Memory B cell (primary cell): ENCODE results near the gene ARRB2.
A peak's percentile ranks its signal among the peaks of the same experiment; 100 is the strongest.

ENCODE experiments used
- ATAC-seq: fragments of 150-1000 bp; cut with Tn5 transposase; 2 replicates; pipeline ENCODE4 v1.10.0; 2021; ENCODE audit warnings: low read depth, mild to moderate bottlenecking, moderate library complexity
- DNase-seq, 2 donors: peaks; one replicate each; pipeline ENCODE4 v3.0.0; 2022; ENCODE audit warnings: low spot score in 2 of 2
- H3K27ac Mint-ChIP-seq: one replicate; pipeline ENCODE4 v1.8.0; 2022; ENCODE audit warnings: mild to moderate bottlenecking, moderate library complexity, mixed read lengths
- H3K27me3 Mint-ChIP-seq: one replicate; pipeline ENCODE4 v1.8.0; 2022; ENCODE audit warnings: mixed read lengths
- H3K36me3 Mint-ChIP-seq: one replicate; pipeline ENCODE4 v1.8.0; 2022; ENCODE audit warnings: mild to moderate bottlenecking, mixed read lengths
- H3K4me1 Mint-ChIP-seq: one replicate; pipeline ENCODE4 v1.8.0; 2022; ENCODE audit warnings: mixed read lengths
- H3K4me3 Mint-ChIP-seq: one replicate; pipeline ENCODE4 v1.8.0; 2022; ENCODE audit warnings: mild to moderate bottlenecking, moderate library complexity, mixed read lengths
- H3K9me3 Mint-ChIP-seq: one replicate; pipeline ENCODE4 v1.8.0; 2022; ENCODE audit warnings: mixed read lengths

Gene ARRB2

GRCh38 chr17:4722678-4723240, 12.3 kb downstream of the ARRB2 start:
- Mint-ChIP-seq H3K27me3 (no peaks in the 10 kb centered on the region), H3K4me3 (no peak overlapping the region), H3K36me3 (peaks cover 13% of the 10 kb centered on the region), H3K27ac (peak overlapping the region; percentile 81), H3K4me1 (peaks cover 11% of the 10 kb centered on the region), H3K9me3 (no peaks in the 10 kb centered on the region)
- DNase-seq (no peak), ATAC-seq (no peak)

GRCh38 chr17:4724650-4725049, 14.2 kb downstream of the ARRB2 start:
- ATAC-seq: no peak
- H3K36me3 Mint-ChIP-seq: peaks cover 3% of the 10 kb centered on the region
- DNase-seq: no peak
- H3K27ac Mint-ChIP-seq: no peak overlapping the region
- no peaks in the 10 kb centered on the region for H3K9me3 Mint-ChIP-seq
- H3K4me1 Mint-ChIP-seq: peaks cover 11% of the 10 kb centered on the region
- H3K4me3 Mint-ChIP-seq: no peak overlapping the region
- no peaks in the 10 kb centered on the region for H3K27me3 Mint-ChIP-seq

GRCh38 chr17:4725646-4726310, 15.3 kb downstream of the ARRB2 start:
- H3K4me1 Mint-ChIP-seq: peaks cover 15% of the 10 kb centered on the region
- H3K36me3 Mint-ChIP-seq: no peaks in the 10 kb centered on the region
- H3K9me3 Mint-ChIP-seq: no peaks in the 10 kb centered on the region
- H3K27me3 Mint-ChIP-seq: no peaks in the 10 kb centered on the region
- no peak for DNase-seq
- no peak for ATAC-seq
- no peak overlapping the region for H3K27ac Mint-ChIP-seq
- no peak overlapping the region for H3K4me3 Mint-ChIP-seq

- no peak for ATAC-seq
- Mint-ChIP-seq H3K4me1 (peaks cover 18% of the 10 kb centered on the region), H3K4me3 (no peak overlapping the region), H3K27ac (no peak overlapping the region), H3K9me3 (no peaks in the 10 kb centered on the region), H3K36me3 (peaks cover 2% of the 10 kb centered on the region), H3K27me3 (no peaks in the 10 kb centered on the region)
- no peak for DNase-seq
Measured at GRCh38 chr17:4728124-4728523, 17.7 kb downstream of the ARRB2 start.

- ATAC-seq (peak; percentile 83), DNase-seq (peak in 1 of 2 donors; percentile 67)
- Mint-ChIP-seq H3K9me3 (no peaks in the 10 kb centered on the region), H3K36me3 (peaks cover 4% of the 10 kb centered on the region), H3K4me3 (peak overlapping the region; percentile 76), H3K27me3 (no peaks in the 10 kb centered on the region), H3K27ac (peak overlapping the region; percentile 95), H3K4me1 (peaks cover 25% of the 10 kb centered on the region)
Measured at GRCh38 chr17:4733073-4733531, 22.7 kb downstream of the ARRB2 start.

- Mint-ChIP-seq H3K27me3 (no peaks in the 10 kb centered on the region), H3K9me3 (no peaks in the 10 kb centered on the region), H3K4me3 (no peak overlapping the region), H3K27ac (peak overlapping the region; percentile 95), H3K4me1 (peaks cover 34% of the 10 kb centered on the region), H3K36me3 (peaks cover 4% of the 10 kb centered on the region)
- ATAC-seq: no peak
- DNase-seq: no peak
Measured at GRCh38 chr17:4734857-4735475, 24.5 kb downstream of the ARRB2 start.

- Mint-ChIP-seq H3K36me3 (peaks cover 4% of the 10 kb centered on the region), H3K27me3 (peaks cover 2% of the 10 kb centered on the region)
Measured at GRCh38 chr17:4735876-4736651, 25.6 kb downstream of the ARRB2 start.

GRCh38 chr17:4738136-4739121, 28.0 kb downstream of the ARRB2 start:
- H3K4me1 Mint-ChIP-seq: peaks cover 26% of the 10 kb centered on the region
- peak overlapping the region; percentile 82 for H3K27ac Mint-ChIP-seq
- H3K9me3 Mint-ChIP-seq: no peaks in the 10 kb centered on the region
- H3K36me3 Mint-ChIP-seq: peaks cover 1% of the 10 kb centered on the region
- H3K4me3 Mint-ChIP-seq: peak overlapping the region; percentile 86
- DNase-seq (peak; percentile 37 to 42), ATAC-seq (peak; percentile 55)
- H3K27me3 Mint-ChIP-seq: peaks cover 5% of the 10 kb centered on the region

More at GRCh38 chr17:4735876-4736651, 25.6 kb downstream of the ARRB2 start:
- H3K27ac Mint-ChIP-seq: no peak overlapping the region
- no peak overlapping the region for H3K4me3 Mint-ChIP-seq
- ATAC-seq (no peak), DNase-seq (no peak)
- peaks cover 38% of the 10 kb centered on the region for H3K4me1 Mint-ChIP-seq
- no peaks in the 10 kb centered on the region for H3K9me3 Mint-ChIP-seq

- Mint-ChIP-seq H3K4me1 (peaks cover 22% of the 10 kb centered on the region), H3K9me3 (no peaks in the 10 kb centered on the region), H3K27me3 (peaks cover 7% of the 10 kb centered on the region), H3K4me3 (peak within 1 kb of the TSS; percentile 86), H3K27ac (peak within 1 kb of the TSS; percentile 82), H3K36me3 (no peaks in the 10 kb centered on the region)
- ATAC-seq (peak; percentile 79), DNase-seq (peak; percentile 66 to 76)
Measured at GRCh38 chr17:4739122-4740024, 28.9 kb downstream of the ARRB2 start, which contains the start of the genes CXCL16 and ZMYND15. Gene CXCL16, minus strand, starts transcription at chr17:4739928. Its CDS starts 589 bp downstream, at chr17:4739339. Gene ZMYND15, plus strand, starts transcription at chr17:4739833. Its CDS starts 716 bp downstream, at chr17:4740549.

GRCh38 chr17:4740025-4740351, 29.6 kb downstream of the ARRB2 start:
- Mint-ChIP-seq H3K4me3 (peak overlapping the region; percentile 81), H3K4me1 (peaks cover 20% of the 10 kb centered on the region), H3K9me3 (no peaks in the 10 kb centered on the region), H3K27ac (peak overlapping the region; percentile 63), H3K36me3 (no peaks in the 10 kb centered on the region), H3K27me3 (peaks cover 10% of the 10 kb centered on the region)
- DNase-seq (no peak), ATAC-seq (no peak)

- H3K4me1 Mint-ChIP-seq: peaks cover 24% of the 10 kb centered on the region
- H3K9me3 Mint-ChIP-seq: no peaks in the 10 kb centered on the region
- H3K27me3 Mint-ChIP-seq: peaks cover 15% of the 10 kb centered on the region
- peak overlapping the region; percentile 81 for H3K4me3 Mint-ChIP-seq
- DNase-seq (no peak), ATAC-seq (no peak)
- H3K36me3 Mint-ChIP-seq: no peaks in the 10 kb centered on the region
- peak overlapping the region; percentile 63 for H3K27ac Mint-ChIP-seq
Measured at GRCh38 chr17:4740584-4740983, 30.2 kb downstream of the ARRB2 start.

- Mint-ChIP-seq H3K9me3 (no peaks in the 10 kb centered on the region), H3K36me3 (no peaks in the 10 kb centered on the region), H3K4me3 (peak overlapping the region; percentile 35), H3K4me1 (peaks cover 24% of the 10 kb centered on the region), H3K27ac (no peak overlapping the region), H3K27me3 (peaks cover 15% of the 10 kb centered on the region)
- DNase-seq (no peak), ATAC-seq (no peak)
Measured at GRCh38 chr17:4741544-4741943, 31.1 kb downstream of the ARRB2 start.
